GM23338 (cell line): Measurements from ENCODE around the gene TEN1. TPM values are rescaled to one million over a fixed set of nuclear protein-coding genes. Genes with fewer than 3 reads are reported as not detected.

Experiments
- ATAC-seq: fragments of 200-7000 bp; cut with Tn5 transposase; 3 replicates; pipeline ENCODE4 v1.9.1; 2020
- DNase-seq: peaks from one replicate; pipeline ENCODE4 v3.0.0-alpha.2; 2015; ENCODE audit warnings: low spot score
- H2AFZ ChIP-seq: fragments of 200-600 bp; sonication (generic); 2 replicates; pipeline ENCODE4 v1.8.0; 2016; ENCODE audit warnings: antibody characterized with exemption, mild to moderate bottlenecking, moderate library complexity
- H3F3A ChIP-seq: fragments of 200-600 bp; sonication (generic); replicated peaks from 2 replicates; pipeline ENCODE4 v1.8.0; 2017; ENCODE audit warnings: antibody characterized with exemption, mixed run types, low read depth
- H3K27ac ChIP-seq: fragments of 200-600 bp; sonication (generic); 2 replicates; pipeline ENCODE4 v1.6.1; 2016; ENCODE audit warnings: low read depth
- H3K27me3 ChIP-seq: fragments of 200-600 bp; sonication (generic); 2 replicates; pipeline ENCODE4 v1.8.0; 2016; ENCODE audit warnings: mild to moderate bottlenecking, mixed run types, moderate library complexity; ENCODE audit not compliant: insufficient read depth
- H3K36me3 ChIP-seq: fragments of 200-600 bp; sonication (generic); 2 replicates; pipeline ENCODE4 v1.8.0; 2016; ENCODE audit warnings: mild to moderate bottlenecking; ENCODE audit not compliant: insufficient read depth
- H3K4me1 ChIP-seq: fragments of 200-600 bp; sonication (generic); 2 replicates; pipeline ENCODE4 v1.8.0; 2016; ENCODE audit warnings: mild to moderate bottlenecking, moderate library complexity; ENCODE audit not compliant: insufficient read depth
- H3K4me2 ChIP-seq: fragments of 200-600 bp; sonication (generic); 2 replicates; pipeline ENCODE4 v1.7.1; 2017; ENCODE audit warnings: mixed run types
- H3K4me3 ChIP-seq: fragments of 200-600 bp; sonication (generic); 2 replicates; pipeline ENCODE4 v1.6.1; 2016; ENCODE audit warnings: mixed run types
- H3K79me2 ChIP-seq: fragments of 200-600 bp; sonication (generic); replicated peaks from 2 replicates; pipeline ENCODE4 v1.8.0; 2017; ENCODE audit warnings: mild to moderate bottlenecking; ENCODE audit not compliant: insufficient read depth
- H3K9me2 ChIP-seq: fragments of 200-600 bp; sonication (generic); 2 replicates; pipeline ENCODE4 v1.8.0; 2017; ENCODE audit not compliant: insufficient read depth
- H4K20me1 ChIP-seq: fragments of 200-600 bp; sonication (generic); replicated peaks from 2 replicates; pipeline ENCODE4 v1.8.0; 2017; ENCODE audit warnings: mild to moderate bottlenecking; ENCODE audit not compliant: insufficient read depth
- H3K27ac Mint-ChIP-seq: 2 replicates; pipeline ENCODE4 v1.8.0; 2020; ENCODE audit warnings: inconsistent platforms, mild to moderate bottlenecking, moderate library complexity, mixed read lengths
- H3K27me3 Mint-ChIP-seq: 3 replicates; pipeline ENCODE4 v1.8.0; 2022; ENCODE audit warnings: low read depth, mild to moderate bottlenecking, moderate library complexity, mixed read lengths, inconsistent platforms; ENCODE audit not compliant: insufficient read depth, poor library complexity
- H3K36me3 Mint-ChIP-seq: 3 replicates; pipeline ENCODE4 v1.8.0; 2021; ENCODE audit warnings: low read depth, mild to moderate bottlenecking, inconsistent platforms, moderate library complexity, mixed read lengths
- H3K4me1 Mint-ChIP-seq: 3 replicates; pipeline ENCODE4 v1.8.0; 2020; ENCODE audit warnings: mild to moderate bottlenecking, inconsistent platforms, mixed read lengths
- H3K4me3 Mint-ChIP-seq: 3 replicates; pipeline ENCODE4 v1.8.0; 2021; ENCODE audit warnings: moderate library complexity, mild to moderate bottlenecking, inconsistent platforms, mixed read lengths
- H3K9me3 Mint-ChIP-seq: 3 replicates; pipeline ENCODE4 v1.8.0; 2020; ENCODE audit warnings: moderate library complexity, mild to moderate bottlenecking, inconsistent platforms, mixed read lengths
- CREB1 ChIP-seq: fragments of 250-450 bp; sonication (Bioruptor Pico); IDR thresholded peaks from 2 replicates; pipeline ENCODE4 v1.5.0; 2020; ENCODE audit warnings: low read depth, mild to moderate bottlenecking, moderate library complexity
- EZH2 ChIP-seq: fragments of 200-600 bp; sonication (generic); IDR thresholded peaks from one replicate; pipeline ENCODE4 v1.8.0; 2017; ENCODE audit warnings: antibody characterized with exemption, mild to moderate bottlenecking, low read depth; ENCODE audit not compliant: unreplicated experiment
- EZH2phosphoT487 ChIP-seq: fragments of 200-600 bp; sonication (generic); IDR thresholded peaks from one replicate; pipeline ENCODE4 v1.8.1; 2018; ENCODE audit warnings: antibody characterized with exemption; ENCODE audit not compliant: unreplicated experiment
- JUNB ChIP-seq: IDR thresholded peaks from one replicate; pipeline ENCODE4 v1.6.1; 2016; ENCODE audit warnings: antibody characterized with exemption; ENCODE audit not compliant: unreplicated experiment
- POLR2AphosphoS5 ChIP-seq: IDR thresholded peaks from 2 replicates; pipeline ENCODE4 v1.6.1; 2016; ENCODE audit warnings: antibody characterized with exemption, low read depth
- STAT1 ChIP-seq: IDR thresholded peaks from one replicate; pipeline ENCODE4 v1.6.1; 2016; ENCODE audit warnings: antibody characterized with exemption; ENCODE audit not compliant: unreplicated experiment
- polyA plus RNA-seq: library from polyadenylated mRNA; unstranded; fragments of >200 nt; fragmentation: Nextera tagmentation; extraction: Ambion mirVana; gene quantifications from 2 replicates; pipeline ENCODE4 v1.2.1, GENCODE V29; 2016
- total RNA-seq: library from RNA; depleted of rRNA; stranded (reverse); fragments of >200 nt; shearing (Covaris generic); gene quantifications from 2 replicates; pipeline ENCODE4 v1.2.3, GENCODE V29; 2014
- TF ChIP-seq, protein P1 (sequence below): IDR thresholded peaks from 2 replicates; pipeline ENCODE4 v1.6.1; 2016; ENCODE audit warnings: antibody characterized with exemption
- TF ChIP-seq, protein P2 (sequence below): fragments of 250-450 bp; sonication (Bioruptor Pico); IDR thresholded peaks from 2 replicates; pipeline ENCODE4 v1.5.0; 2020; ENCODE audit warnings: mild to moderate bottlenecking, moderate library complexity
- TF ChIP-seq, protein P3 (sequence below), 2 experiments: fragments of 200-600 bp in 1 of 2; sonication (generic) in 1 of 2; conservative IDR thresholded peaks; 2 replicates each; pipeline versions ENCODE4 v1.5.1 to v1.6.1; 2016 to 2017; ENCODE audit warnings: antibody characterized with exemption in 2 of 2, low read depth in 2 of 2, mild to moderate bottlenecking in 2 of 2, moderate library complexity in 1 of 2

TEN1 gene
- total and polyA plus RNA-seq, 2 experiments from 2014 or later = 11.3 to 14.1 TPM

DNA sequence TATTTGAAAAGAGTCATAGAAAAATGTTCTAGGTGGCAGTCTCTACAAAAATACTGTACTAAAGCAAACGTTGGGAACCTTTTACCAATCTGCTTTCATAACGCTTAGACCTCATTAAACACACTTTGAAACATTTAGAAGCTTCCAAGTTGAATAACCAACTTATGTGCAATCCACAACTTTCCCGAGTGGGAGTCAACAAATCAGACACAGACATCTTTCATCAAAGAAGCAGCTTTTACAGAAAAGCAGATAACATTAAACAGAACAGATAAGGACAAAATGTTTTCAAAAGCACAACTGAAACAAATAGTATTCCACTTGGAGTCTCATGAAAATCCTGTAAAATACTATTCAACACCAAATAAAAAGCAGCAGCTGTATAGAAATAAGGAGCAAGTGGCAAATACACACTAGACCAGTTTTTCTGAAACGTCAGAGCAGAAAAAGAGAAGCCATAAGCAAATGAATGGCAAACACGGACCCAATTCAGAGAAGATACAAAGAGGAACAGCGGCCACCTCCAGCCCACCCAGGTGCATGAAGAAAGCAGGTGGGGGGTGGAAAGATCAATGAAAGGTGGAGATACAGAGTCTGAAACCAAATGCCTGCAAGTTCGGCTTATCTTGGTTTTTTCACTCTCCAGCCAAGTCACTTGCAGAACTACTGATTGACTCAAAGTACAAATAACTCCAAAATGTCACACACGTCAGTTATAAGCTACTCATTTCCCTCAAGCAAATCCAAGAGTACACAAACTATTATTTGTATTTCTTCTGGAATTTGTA lies 19.8 kb upstream of the TEN1 start:
- Histone ChIP-seq H3K9me2 (no peaks in the 10 kb centered on the region), H3K79me2 (peaks cover 45% of the 10 kb centered on the region), H4K20me1 (0 out of 2 replicates have a peak, but pooled peaks cover 4% of the 10 kb centered on the region), H2AFZ (no peak overlapping the region), H3K4me3 (peak overlapping the region; percentile 38), H3K27ac (peak overlapping the region; percentile 61), H3F3A (peaks cover 7% of the 10 kb centered on the region; the same call in 1 of the 2 replicates), H3K27me3 (no peaks in the 10 kb centered on the region), H3K4me1 (peaks cover 29% of the 10 kb centered on the region), H3K36me3 (peaks cover 10% of the 10 kb centered on the region), H3K4me2 (peak overlapping the region; percentile 69)
- Mint-ChIP-seq H3K27me3 (no peaks in the 10 kb centered on the region), H3K36me3 (peaks cover 19% of the 10 kb centered on the region; the same call in 2 of the 3 replicates), H3K4me1 (peaks cover 22% of the 10 kb centered on the region), H3K4me3 (peak overlapping the region; percentile 43), H3K27ac (peak overlapping the region; percentile 69), H3K9me3 (no peaks in the 10 kb centered on the region; the same call in 2 of the 3 replicates)
- peak; percentile 95 for ATAC-seq
- DNase-seq = peak; percentile 70
- TF ChIP-seq POLR2AphosphoS5 (no peak), EZH2phosphoT487 (no peak), EZH2 (no peak), CREB1 (CRISPR knock-in tag) (0 out of 2 replicates have a peak, but pooled peaks have one; percentile 43), STAT1 (no peak), JUNB (no peak)
- TF ChIP-seq, protein P1, sequence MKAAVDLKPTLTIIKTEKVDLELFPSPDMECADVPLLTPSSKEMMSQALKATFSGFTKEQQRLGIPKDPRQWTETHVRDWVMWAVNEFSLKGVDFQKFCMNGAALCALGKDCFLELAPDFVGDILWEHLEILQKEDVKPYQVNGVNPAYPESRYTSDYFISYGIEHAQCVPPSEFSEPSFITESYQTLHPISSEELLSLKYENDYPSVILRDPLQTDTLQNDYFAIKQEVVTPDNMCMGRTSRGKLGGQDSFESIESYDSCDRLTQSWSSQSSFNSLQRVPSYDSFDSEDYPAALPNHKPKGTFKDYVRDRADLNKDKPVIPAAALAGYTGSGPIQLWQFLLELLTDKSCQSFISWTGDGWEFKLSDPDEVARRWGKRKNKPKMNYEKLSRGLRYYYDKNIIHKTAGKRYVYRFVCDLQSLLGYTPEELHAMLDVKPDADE = no peak
- TF ChIP-seq, protein P2, sequence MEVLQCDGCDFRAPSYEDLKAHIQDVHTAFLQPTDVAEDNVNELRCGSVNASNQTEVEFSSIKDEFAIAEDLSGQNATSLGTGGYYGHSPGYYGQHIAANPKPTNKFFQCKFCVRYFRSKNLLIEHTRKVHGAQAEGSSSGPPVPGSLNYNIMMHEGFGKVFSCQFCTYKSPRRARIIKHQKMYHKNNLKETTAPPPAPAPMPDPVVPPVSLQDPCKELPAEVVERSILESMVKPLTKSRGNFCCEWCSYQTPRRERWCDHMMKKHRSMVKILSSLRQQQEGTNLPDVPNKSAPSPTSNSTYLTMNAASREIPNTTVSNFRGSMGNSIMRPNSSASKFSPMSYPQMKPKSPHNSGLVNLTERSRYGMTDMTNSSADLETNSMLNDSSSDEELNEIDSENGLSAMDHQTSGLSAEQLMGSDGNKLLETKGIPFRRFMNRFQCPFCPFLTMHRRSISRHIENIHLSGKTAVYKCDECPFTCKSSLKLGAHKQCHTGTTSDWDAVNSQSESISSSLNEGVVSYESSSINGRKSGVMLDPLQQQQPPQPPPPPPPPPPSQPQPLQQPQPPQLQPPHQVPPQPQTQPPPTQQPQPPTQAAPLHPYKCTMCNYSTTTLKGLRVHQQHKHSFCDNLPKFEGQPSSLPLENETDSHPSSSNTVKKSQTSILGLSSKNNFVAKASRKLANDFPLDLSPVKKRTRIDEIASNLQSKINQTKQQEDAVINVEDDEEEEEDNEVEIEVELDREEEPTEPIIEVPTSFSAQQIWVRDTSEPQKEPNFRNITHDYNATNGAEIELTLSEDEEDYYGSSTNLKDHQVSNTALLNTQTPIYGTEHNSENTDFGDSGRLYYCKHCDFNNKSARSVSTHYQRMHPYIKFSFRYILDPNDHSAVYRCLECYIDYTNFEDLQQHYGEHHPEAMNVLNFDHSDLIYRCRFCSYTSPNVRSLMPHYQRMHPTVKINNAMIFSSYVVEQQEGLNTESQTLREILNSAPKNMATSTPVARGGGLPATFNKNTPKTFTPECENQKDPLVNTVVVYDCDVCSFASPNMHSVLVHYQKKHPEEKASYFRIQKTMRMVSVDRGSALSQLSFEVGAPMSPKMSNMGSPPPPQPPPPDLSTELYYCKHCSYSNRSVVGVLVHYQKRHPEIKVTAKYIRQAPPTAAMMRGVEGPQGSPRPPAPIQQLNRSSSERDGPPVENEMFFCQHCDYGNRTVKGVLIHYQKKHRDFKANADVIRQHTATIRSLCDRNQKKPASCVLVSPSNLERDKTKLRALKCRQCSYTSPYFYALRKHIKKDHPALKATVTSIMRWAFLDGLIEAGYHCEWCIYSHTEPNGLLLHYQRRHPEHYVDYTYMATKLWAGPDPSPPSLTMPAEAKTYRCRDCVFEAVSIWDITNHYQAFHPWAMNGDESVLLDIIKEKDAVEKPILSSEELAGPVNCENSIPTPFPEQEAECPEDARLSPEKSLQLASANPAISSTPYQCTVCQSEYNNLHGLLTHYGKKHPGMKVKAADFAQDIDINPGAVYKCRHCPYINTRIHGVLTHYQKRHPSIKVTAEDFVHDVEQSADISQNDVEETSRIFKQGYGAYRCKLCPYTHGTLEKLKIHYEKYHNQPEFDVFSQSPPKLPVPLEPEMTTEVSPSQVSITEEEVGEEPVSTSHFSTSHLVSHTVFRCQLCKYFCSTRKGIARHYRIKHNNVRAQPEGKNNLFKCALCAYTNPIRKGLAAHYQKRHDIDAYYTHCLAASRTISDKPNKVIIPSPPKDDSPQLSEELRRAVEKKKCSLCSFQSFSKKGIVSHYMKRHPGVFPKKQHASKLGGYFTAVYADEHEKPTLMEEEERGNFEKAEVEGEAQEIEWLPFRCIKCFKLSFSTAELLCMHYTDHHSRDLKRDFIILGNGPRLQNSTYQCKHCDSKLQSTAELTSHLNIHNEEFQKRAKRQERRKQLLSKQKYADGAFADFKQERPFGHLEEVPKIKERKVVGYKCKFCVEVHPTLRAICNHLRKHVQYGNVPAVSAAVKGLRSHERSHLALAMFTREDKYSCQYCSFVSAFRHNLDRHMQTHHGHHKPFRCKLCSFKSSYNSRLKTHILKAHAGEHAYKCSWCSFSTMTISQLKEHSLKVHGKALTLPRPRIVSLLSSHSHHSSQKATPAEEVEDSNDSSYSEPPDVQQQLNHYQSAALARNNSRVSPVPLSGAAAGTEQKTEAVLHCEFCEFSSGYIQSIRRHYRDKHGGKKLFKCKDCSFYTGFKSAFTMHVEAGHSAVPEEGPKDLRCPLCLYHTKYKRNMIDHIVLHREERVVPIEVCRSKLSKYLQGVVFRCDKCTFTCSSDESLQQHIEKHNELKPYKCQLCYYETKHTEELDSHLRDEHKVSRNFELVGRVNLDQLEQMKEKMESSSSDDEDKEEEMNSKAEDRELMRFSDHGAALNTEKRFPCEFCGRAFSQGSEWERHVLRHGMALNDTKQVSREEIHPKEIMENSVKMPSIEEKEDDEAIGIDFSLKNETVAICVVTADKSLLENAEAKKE (CRISPR knock-in tag) = peak; percentile 74; the same call in 1 of the 2 replicates
- TF ChIP-seq, protein P3, sequence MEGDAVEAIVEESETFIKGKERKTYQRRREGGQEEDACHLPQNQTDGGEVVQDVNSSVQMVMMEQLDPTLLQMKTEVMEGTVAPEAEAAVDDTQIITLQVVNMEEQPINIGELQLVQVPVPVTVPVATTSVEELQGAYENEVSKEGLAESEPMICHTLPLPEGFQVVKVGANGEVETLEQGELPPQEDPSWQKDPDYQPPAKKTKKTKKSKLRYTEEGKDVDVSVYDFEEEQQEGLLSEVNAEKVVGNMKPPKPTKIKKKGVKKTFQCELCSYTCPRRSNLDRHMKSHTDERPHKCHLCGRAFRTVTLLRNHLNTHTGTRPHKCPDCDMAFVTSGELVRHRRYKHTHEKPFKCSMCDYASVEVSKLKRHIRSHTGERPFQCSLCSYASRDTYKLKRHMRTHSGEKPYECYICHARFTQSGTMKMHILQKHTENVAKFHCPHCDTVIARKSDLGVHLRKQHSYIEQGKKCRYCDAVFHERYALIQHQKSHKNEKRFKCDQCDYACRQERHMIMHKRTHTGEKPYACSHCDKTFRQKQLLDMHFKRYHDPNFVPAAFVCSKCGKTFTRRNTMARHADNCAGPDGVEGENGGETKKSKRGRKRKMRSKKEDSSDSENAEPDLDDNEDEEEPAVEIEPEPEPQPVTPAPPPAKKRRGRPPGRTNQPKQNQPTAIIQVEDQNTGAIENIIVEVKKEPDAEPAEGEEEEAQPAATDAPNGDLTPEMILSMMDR (conservative IDR thresholded peaks at IDR 0.05; ENCODE audit: low read depth in 2 of 2) = no peak
